C4-2B (cell line): Measurements from ENCODE around the gene PKHD1.

Source experiments
- CTCF ChIP-seq: fragments of 450-650 bp; conservative IDR thresholded peaks from 2 replicates; pipeline ENCODE4 v1.5.1; 2017; ENCODE audit warnings: mild to moderate bottlenecking
- ZFX ChIP-seq: fragments of 450-650 bp; IDR thresholded peaks from 2 replicates; pipeline ENCODE4 v1.6.1; 2017

- no peak for TF ChIP-seq CTCF
- no peak for TF ChIP-seq ZFX
These were observed 432.8 kb downstream of the PKHD1 start for GRCh38 chr6:51654647-51655046.
